A673 (cell line): ENCODE data around the gene NEMP1.

Source experiments
- CTCF ChIP-seq: fragments of 300-800, 200-600 bp; sonication (generic); conservative IDR thresholded peaks from 2 replicates; pipeline ENCODE4 v1.5.1; 2017; ENCODE audit warnings: low read depth, mild to moderate bottlenecking, antibody characterized with exemption, low read length, moderate library complexity, mixed read lengths
- EZH2 ChIP-seq: fragments of 200-600 bp; sonication (generic); IDR thresholded peaks from 2 replicates; pipeline ENCODE4 v1.6.1; 2017; ENCODE audit warnings: borderline replicate concordance, low read depth, mild to moderate bottlenecking, mixed read lengths, antibody characterized with exemption, low read length; ENCODE audit not compliant: poor library complexity, severe bottlenecking

GRCh38 chr12:57049119-57049446 lies 29.5 kb downstream of the NEMP1 start:
- TF ChIP-seq CTCF (no peak), EZH2 (no peak)
